HG03135 (cell line): ENCODE results near the gene CPNE8.

ENCODE experiments used
- ATAC-seq: cut with Tn5 transposase; IDR thresholded peaks from one replicate; pipeline ENCODE4 v1.9.1; 2021; ENCODE audit warnings: mild to moderate bottlenecking, moderate library complexity; ENCODE audit not compliant: unreplicated experiment

CPNE8 gene

GRCh38 chr12:38653650-38654049 is 251.7 kb downstream of the CPNE8 start:
- ATAC-seq = no peak

GRCh38 chr12:38648813-38649212 is 256.6 kb downstream of the CPNE8 start:
- no peak for ATAC-seq

- ATAC-seq = no peak
Observed at GRCh38 chr12:38646146-38646545, 259.2 kb downstream of the CPNE8 start.

GRCh38 chr12:38639625-38640024 is 265.8 kb downstream of the CPNE8 start:
- no peak for ATAC-seq

GRCh38 chr12:38638401-38638800 is 267.0 kb downstream of the CPNE8 start:
- ATAC-seq = no peak

- no peak for ATAC-seq
Observed at GRCh38 chr12:38633511-38633910, 271.9 kb downstream of the CPNE8 start.

GRCh38 chr12:38629064-38629463 is 276.3 kb downstream of the CPNE8 start:
- no peak for ATAC-seq

- no peak for ATAC-seq
Observed at GRCh38 chr12:38628288-38628687, 277.1 kb downstream of the CPNE8 start.

- no peak for ATAC-seq
Observed at GRCh38 chr12:38625306-38625705, 280.1 kb downstream of the CPNE8 start.

GRCh38 chr12:38614171-38614570 is 291.2 kb downstream of the CPNE8 start:
- ATAC-seq = no peak

GRCh38 chr12:38610808-38611350 is 294.5 kb downstream of the CPNE8 start:
- ATAC-seq = no peak

- no peak for ATAC-seq
Observed at GRCh38 chr12:38607295-38607694, 298.1 kb downstream of the CPNE8 start.
